Measurements from ENCODE around the gene PTPMT1.

Gene PTPMT1

GRCh38 chr11:47565340-47566148 lies at the start of gene PTPMT1:
Gene PTPMT1, plus strand, starts transcription at chr11:47565599. Its CDS starts 24 bp downstream, at chr11:47565623.
- H4K20me1 ChIP-seq (ENCODE audit: control insufficient read depth, insufficient read depth, low read depth, low read length), result no peaks in the 10 kb centered on the region
- H3K27ac ChIP-seq (ENCODE audit: low read depth, low read length), result peak within 1 kb of the TSS; percentile 55
- peak within 1 kb of the TSS; percentile 99 for H3K4me3 ChIP-seq (ENCODE audit: low read length)
- TF ChIP-seq, protein P1, sequence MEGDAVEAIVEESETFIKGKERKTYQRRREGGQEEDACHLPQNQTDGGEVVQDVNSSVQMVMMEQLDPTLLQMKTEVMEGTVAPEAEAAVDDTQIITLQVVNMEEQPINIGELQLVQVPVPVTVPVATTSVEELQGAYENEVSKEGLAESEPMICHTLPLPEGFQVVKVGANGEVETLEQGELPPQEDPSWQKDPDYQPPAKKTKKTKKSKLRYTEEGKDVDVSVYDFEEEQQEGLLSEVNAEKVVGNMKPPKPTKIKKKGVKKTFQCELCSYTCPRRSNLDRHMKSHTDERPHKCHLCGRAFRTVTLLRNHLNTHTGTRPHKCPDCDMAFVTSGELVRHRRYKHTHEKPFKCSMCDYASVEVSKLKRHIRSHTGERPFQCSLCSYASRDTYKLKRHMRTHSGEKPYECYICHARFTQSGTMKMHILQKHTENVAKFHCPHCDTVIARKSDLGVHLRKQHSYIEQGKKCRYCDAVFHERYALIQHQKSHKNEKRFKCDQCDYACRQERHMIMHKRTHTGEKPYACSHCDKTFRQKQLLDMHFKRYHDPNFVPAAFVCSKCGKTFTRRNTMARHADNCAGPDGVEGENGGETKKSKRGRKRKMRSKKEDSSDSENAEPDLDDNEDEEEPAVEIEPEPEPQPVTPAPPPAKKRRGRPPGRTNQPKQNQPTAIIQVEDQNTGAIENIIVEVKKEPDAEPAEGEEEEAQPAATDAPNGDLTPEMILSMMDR (IDR thresholded peaks at IDR 0.05; ENCODE audit: low read depth, low read length, poor library complexity, severe bottlenecking), result no peak
- TF ChIP-seq EZH2phosphoT487 (IDR thresholded peaks at IDR 0.05; ENCODE audit: borderline replicate concordance, low read length), result no peak
- peaks cover 25% of the 10 kb centered on the region for H3K36me3 ChIP-seq (ENCODE audit: control insufficient read depth, low read length)
- no peaks in the 10 kb centered on the region for H3K9me3 ChIP-seq (ENCODE audit: control insufficient read depth, insufficient read depth, low read length)
- H3K79me2 ChIP-seq (ENCODE audit: control insufficient read depth, low read length), result peaks cover 62% of the 10 kb centered on the region
- peak within 1 kb of the TSS; percentile 90 for H3K4me2 ChIP-seq (ENCODE audit: low read length)
- H3K9me2 ChIP-seq (replicated peaks; ENCODE audit: control insufficient read depth, low read length), result no peaks in the 10 kb centered on the region
- no peaks in the 10 kb centered on the region for H3K27me3 ChIP-seq (ENCODE audit: control insufficient read depth, low read length)
- peaks cover 26% of the 10 kb centered on the region for H3K4me1 ChIP-seq (ENCODE audit: control insufficient read depth, low read length)
- 0 out of 2 replicates have a peak, but pooled peaks cover 3% of the 10 kb centered on the region for H3F3A ChIP-seq (ENCODE audit: control insufficient read depth, insufficient read depth)

DNA sequence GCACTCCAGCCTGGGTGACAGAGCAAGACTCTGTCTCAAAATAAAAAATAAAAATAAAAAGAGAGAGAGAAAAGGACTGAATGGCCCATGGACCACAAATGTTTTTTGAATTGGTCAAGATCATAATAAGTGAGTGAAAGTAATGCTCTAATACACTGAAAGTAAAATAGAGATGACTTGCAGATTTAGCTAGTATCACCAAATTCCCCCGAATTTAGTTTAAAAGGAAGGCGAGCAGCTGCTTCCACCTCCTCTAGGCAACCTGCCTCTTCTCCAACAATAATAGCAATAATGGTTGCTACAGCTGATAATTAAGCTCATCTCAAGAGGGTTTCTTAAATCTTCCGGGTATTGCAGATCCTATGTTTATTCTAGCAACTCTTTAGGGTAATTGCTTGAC lies 49.2 kb upstream of the PTPMT1 start:
- no peak overlapping the region for H3K4me2 ChIP-seq (ENCODE audit: low read length)
- H4K20me1 ChIP-seq (ENCODE audit: control insufficient read depth, insufficient read depth, low read depth, low read length), result peaks cover 8% of the 10 kb centered on the region
- H3K27me3 ChIP-seq (ENCODE audit: control insufficient read depth, low read length), result no peaks in the 10 kb centered on the region
- H3K36me3 ChIP-seq (ENCODE audit: control insufficient read depth, low read length), result peaks cover 29% of the 10 kb centered on the region
- no peaks in the 10 kb centered on the region for H3K9me3 ChIP-seq (ENCODE audit: control insufficient read depth, insufficient read depth, low read length)
- H3F3A ChIP-seq (ENCODE audit: control insufficient read depth, insufficient read depth), result peaks cover 6% of the 10 kb centered on the region; the same call in 1 of the 2 replicates
- no peaks in the 10 kb centered on the region for H3K9me2 ChIP-seq (replicated peaks; ENCODE audit: control insufficient read depth, low read length)
- no peak overlapping the region for H3K4me3 ChIP-seq (ENCODE audit: low read length)
- H3K79me2 ChIP-seq (ENCODE audit: control insufficient read depth, low read length), result peaks cover 100% of the 10 kb centered on the region
- no peak overlapping the region for H3K27ac ChIP-seq (ENCODE audit: low read depth, low read length)
- TF ChIP-seq, protein P1 (IDR thresholded peaks at IDR 0.05; ENCODE audit: low read depth, low read length, poor library complexity, severe bottlenecking), result no peak
- TF ChIP-seq EZH2phosphoT487 (IDR thresholded peaks at IDR 0.05; ENCODE audit: borderline replicate concordance, low read length), result no peak
- H3K4me1 ChIP-seq (ENCODE audit: control insufficient read depth, low read length), result peaks cover 70% of the 10 kb centered on the region

GRCh38 chr11:47516984-47517853 lies 48.2 kb upstream of the PTPMT1 start:
- Histone ChIP-seq H3K4me2 (ENCODE audit: low read length) (no peak overlapping the region), H3K36me3 (ENCODE audit: control insufficient read depth, low read length) (peaks cover 24% of the 10 kb centered on the region), H4K20me1 (ENCODE audit: control insufficient read depth, insufficient read depth, low read depth, low read length) (peaks cover 8% of the 10 kb centered on the region), H3K27me3 (ENCODE audit: control insufficient read depth, low read length) (no peaks in the 10 kb centered on the region), H3K27ac (ENCODE audit: low read depth, low read length) (no peak overlapping the region), H3K9me3 (ENCODE audit: control insufficient read depth, insufficient read depth, low read length) (no peaks in the 10 kb centered on the region), H3K4me1 (ENCODE audit: control insufficient read depth, low read length) (peaks cover 70% of the 10 kb centered on the region), H3K9me2 (replicated peaks; ENCODE audit: control insufficient read depth, low read length) (no peaks in the 10 kb centered on the region), H3K4me3 (ENCODE audit: low read length) (no peak overlapping the region), H3K79me2 (ENCODE audit: control insufficient read depth, low read length) (peaks cover 100% of the 10 kb centered on the region), H3F3A (ENCODE audit: control insufficient read depth, insufficient read depth) (peaks cover 6% of the 10 kb centered on the region; the same call in 1 of the 2 replicates)
- TF ChIP-seq, protein P1 (IDR thresholded peaks at IDR 0.05; ENCODE audit: low read depth, low read length, poor library complexity, severe bottlenecking), result no peak
- TF ChIP-seq EZH2phosphoT487 (IDR thresholded peaks at IDR 0.05; ENCODE audit: borderline replicate concordance, low read length), result no peak

Measured in DOHH2 (cell line).